Calu3 (cell line): Measurements from ENCODE around the gene LRRC38. TPM values are rescaled to one million over a fixed set of nuclear protein-coding genes. Genes with fewer than 3 reads are reported as not detected.

ENCODE experiments used
- BruUV-seq: library from RNA; stranded (reverse); fragments of 400-500 nt; replicated peaks from 2 replicates; lab custom pipeline; 2021; lab: Mats Ljungman, UMichigan
- CTCF ChIA-PET: fragments of 300-600 bp; sonication (Branson Sonifier 250); formaldehyde crosslinking; loops from one replicate; lab custom pipeline; 2022; ENCODE audit warnings: antibody characterized with exemption; lab: Charles Lee
- DNase-seq: peaks from one replicate; pipeline ENCODE4 v3.0.0; 2022
- H3K27ac Mint-ChIP-seq: one replicate; pipeline ENCODE4 v1.8.0; 2022; ENCODE audit warnings: mixed read lengths; ENCODE audit not compliant: unreplicated experiment
- H3K27me3 Mint-ChIP-seq: one replicate; pipeline ENCODE4 v1.8.0; 2022; ENCODE audit warnings: mixed read lengths; ENCODE audit not compliant: unreplicated experiment
- H3K36me3 Mint-ChIP-seq: one replicate; pipeline ENCODE4 v1.8.0; 2022; ENCODE audit warnings: mild to moderate bottlenecking, moderate library complexity, mixed read lengths; ENCODE audit not compliant: insufficient read depth, unreplicated experiment
- H3K4me1 Mint-ChIP-seq: one replicate; pipeline ENCODE4 v1.8.0; 2022; ENCODE audit warnings: mild to moderate bottlenecking, low read depth, mixed read lengths; ENCODE audit not compliant: unreplicated experiment
- H3K4me3 Mint-ChIP-seq: one replicate; pipeline ENCODE4 v1.8.0; 2022; ENCODE audit warnings: mild to moderate bottlenecking, low read depth, moderate library complexity, mixed read lengths; ENCODE audit not compliant: unreplicated experiment
- H3K9me3 Mint-ChIP-seq: one replicate; pipeline ENCODE4 v1.8.0; 2022; ENCODE audit warnings: low read depth, mixed read lengths; ENCODE audit not compliant: unreplicated experiment
- intact Hi-C: fragments of 100-400 bp; cut with micrococcal nuclease; formaldehyde crosslinking; loops from one replicate; pipeline ENCODE4 v1.10.0; 2022; ENCODE audit not compliant: unreplicated experiment
- total RNA-seq: library from RNA; stranded (reverse); gene quantifications from 2 replicates; pipeline ENCODE4 v1.2.3, GENCODE V29; 2022
- TF ChIP-seq, protein P1 (sequence below): fragments of 200-600 bp; IDR thresholded peaks from one replicate; pipeline ENCODE4 v1.8.0; 2022; ENCODE audit warnings: antibody characterized with exemption; ENCODE audit not compliant: unreplicated experiment

Gene LRRC38
- total RNA-seq, 1 experiment from 2014 or later: not detected

DNA sequence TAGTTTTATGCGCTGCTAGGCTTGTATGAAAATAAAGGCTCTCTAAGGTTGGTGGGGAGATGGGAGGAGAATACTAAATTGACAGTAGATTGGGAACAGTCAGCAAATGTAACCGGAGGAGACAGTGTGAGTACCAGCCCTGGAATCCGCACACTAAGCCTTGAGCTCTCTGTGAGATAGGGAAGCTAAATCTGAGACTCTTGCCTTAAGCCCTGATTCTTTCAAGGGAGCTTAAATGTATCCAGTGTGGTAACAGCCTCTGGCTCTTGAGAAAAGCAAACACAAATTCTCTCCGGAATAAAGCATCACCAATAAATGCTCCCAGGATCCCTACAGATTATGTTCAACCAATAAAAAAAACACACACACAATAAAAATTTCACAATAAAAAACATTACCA, 36.9 kb upstream of the LRRC38 start:
- H3K9me3 Mint-ChIP-seq: peaks cover 17% of the 10 kb centered on the region
- no peak overlapping the region for H3K27ac Mint-ChIP-seq
- CTCF ChIA-PET: interaction anchor here (0.6 kb wide), 1 partner anchor 1224 kb away, joined by 3 read pairs; no protein-coding TSS in a partner anchor
- intact Hi-C loops: no loop called here
- no peak for DNase-seq
- TF ChIP-seq, protein P1, sequence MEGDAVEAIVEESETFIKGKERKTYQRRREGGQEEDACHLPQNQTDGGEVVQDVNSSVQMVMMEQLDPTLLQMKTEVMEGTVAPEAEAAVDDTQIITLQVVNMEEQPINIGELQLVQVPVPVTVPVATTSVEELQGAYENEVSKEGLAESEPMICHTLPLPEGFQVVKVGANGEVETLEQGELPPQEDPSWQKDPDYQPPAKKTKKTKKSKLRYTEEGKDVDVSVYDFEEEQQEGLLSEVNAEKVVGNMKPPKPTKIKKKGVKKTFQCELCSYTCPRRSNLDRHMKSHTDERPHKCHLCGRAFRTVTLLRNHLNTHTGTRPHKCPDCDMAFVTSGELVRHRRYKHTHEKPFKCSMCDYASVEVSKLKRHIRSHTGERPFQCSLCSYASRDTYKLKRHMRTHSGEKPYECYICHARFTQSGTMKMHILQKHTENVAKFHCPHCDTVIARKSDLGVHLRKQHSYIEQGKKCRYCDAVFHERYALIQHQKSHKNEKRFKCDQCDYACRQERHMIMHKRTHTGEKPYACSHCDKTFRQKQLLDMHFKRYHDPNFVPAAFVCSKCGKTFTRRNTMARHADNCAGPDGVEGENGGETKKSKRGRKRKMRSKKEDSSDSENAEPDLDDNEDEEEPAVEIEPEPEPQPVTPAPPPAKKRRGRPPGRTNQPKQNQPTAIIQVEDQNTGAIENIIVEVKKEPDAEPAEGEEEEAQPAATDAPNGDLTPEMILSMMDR: no peak
- H3K36me3 Mint-ChIP-seq: no peaks in the 10 kb centered on the region
- no peaks in the 10 kb centered on the region for H3K4me1 Mint-ChIP-seq
- no peaks in the 10 kb centered on the region for H3K27me3 Mint-ChIP-seq
- H3K4me3 Mint-ChIP-seq: no peak overlapping the region
- BruUV-seq: no TSS peak

DNA sequence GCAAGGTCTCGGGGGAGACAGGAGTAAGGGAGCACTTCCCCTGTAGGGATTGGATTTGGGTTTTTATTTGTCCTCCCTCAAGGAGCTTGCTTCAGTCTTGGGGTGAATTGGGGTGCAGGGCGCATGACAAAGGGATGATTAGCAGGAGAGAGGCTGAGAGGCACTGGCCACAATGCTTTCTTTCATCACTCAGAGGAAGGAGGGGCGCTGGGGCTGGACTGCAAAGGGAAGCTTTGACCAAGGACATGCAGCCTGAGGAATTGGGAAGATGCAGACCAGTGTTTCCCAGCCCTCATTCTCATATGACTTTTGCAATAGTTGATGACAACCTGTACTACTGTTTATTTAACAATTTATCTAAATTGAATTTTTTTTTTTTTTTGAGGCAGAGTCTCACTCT, 35.7 kb upstream of the LRRC38 start:
- Mint-ChIP-seq H3K4me1 (no peaks in the 10 kb centered on the region), H3K36me3 (no peaks in the 10 kb centered on the region), H3K4me3 (no peak overlapping the region), H3K27ac (no peak overlapping the region), H3K9me3 (peaks cover 18% of the 10 kb centered on the region), H3K27me3 (no peaks in the 10 kb centered on the region)
- BruUV-seq: no TSS peak
- DNase-seq: no peak
- TF ChIP-seq, protein P1: no peak
- intact Hi-C loops: no loop called here
- CTCF ChIA-PET: no interaction called here

DNA sequence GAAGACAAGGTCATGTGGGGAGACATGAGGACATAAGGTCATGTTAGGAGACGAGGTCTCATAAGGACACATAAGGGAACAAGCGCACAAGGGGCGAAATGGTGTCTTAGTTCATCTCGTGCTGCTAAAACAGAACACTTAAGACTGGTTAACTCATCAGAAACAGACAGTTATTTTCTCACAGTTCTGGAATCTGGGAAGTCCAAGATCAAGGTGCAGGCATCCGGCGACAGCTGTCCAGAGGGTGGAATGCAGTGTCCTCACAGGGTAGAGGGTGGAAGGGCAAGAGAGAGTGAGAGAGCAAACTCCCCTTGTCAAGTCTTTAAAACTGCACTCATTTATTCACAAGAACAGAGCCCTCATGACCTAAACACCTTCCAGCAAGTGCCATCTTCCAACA, 35.2 kb upstream of the LRRC38 start:
- intact Hi-C loops: no loop called here
- TF ChIP-seq, protein P1: no peak
- Mint-ChIP-seq H3K27me3 (no peaks in the 10 kb centered on the region), H3K36me3 (no peaks in the 10 kb centered on the region), H3K4me1 (no peaks in the 10 kb centered on the region), H3K9me3 (peaks cover 20% of the 10 kb centered on the region), H3K4me3 (no peak overlapping the region), H3K27ac (no peak overlapping the region)
- DNase-seq: no peak
- BruUV-seq: no TSS peak
- CTCF ChIA-PET: interaction anchor here (0.6 kb wide), 1 partner anchor 16 kb away, joined by 4 read pairs; no protein-coding TSS in a partner anchor

DNA sequence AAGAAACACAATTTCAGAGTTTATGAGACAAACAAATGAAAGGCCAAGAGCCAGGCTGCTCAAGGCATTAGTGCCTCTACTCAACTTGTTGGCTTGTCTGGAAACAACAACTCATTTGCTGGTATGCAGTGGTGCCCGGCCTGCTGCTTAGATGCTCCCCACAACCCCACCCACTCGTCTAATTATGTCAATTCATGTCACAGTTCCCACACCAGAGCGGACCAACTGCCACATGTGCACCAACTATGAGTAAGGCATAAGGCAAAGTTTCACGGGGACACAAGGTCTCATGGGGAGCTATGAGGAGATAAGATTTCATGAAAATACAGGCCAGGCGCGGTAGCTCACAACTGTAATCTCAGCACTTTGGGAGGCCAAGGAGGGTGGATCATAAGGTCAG, 34.5 kb upstream of the LRRC38 start:
- TF ChIP-seq, protein P1: no peak
- intact Hi-C loops: no loop called here
- no peak overlapping the region for H3K4me3 Mint-ChIP-seq
- no peaks in the 10 kb centered on the region for H3K27me3 Mint-ChIP-seq
- no peak overlapping the region for H3K27ac Mint-ChIP-seq
- H3K36me3 Mint-ChIP-seq: no peaks in the 10 kb centered on the region
- peaks cover 20% of the 10 kb centered on the region for H3K9me3 Mint-ChIP-seq
- no peaks in the 10 kb centered on the region for H3K4me1 Mint-ChIP-seq
- no TSS peak for BruUV-seq
- DNase-seq: no peak
- CTCF ChIA-PET: interaction anchor here (0.6 kb wide), 1 partner anchor 15 kb away, joined by 4 read pairs; no protein-coding TSS in a partner anchor
